Mesendoderm (in vitro differentiated cells): Measurements from ENCODE around the gene TRAPPC6A.
A peak's percentile ranks its signal among the peaks of the same experiment; 100 is the strongest.

Source experiments
- DNase-seq: peaks from one replicate; pipeline ENCODE4 v3.0.0; 2013
- H2AK5ac ChIP-seq: 2 replicates; pipeline ENCODE4 v1.6.1; 2013; ENCODE audit warnings: low read length, inconsistent platforms
- H2BK120ac ChIP-seq: 2 replicates; pipeline ENCODE4 v1.6.1; 2013; ENCODE audit warnings: low read depth, mild to moderate bottlenecking, low read length, moderate library complexity, mixed read lengths
- H2BK15ac ChIP-seq: replicated peaks from 2 replicates; pipeline ENCODE4 v1.6.1; 2013; ENCODE audit warnings: low read depth, mild to moderate bottlenecking, moderate library complexity
- H2BK5ac ChIP-seq: 2 replicates; pipeline ENCODE4 v1.6.1; 2013; ENCODE audit warnings: low read length, inconsistent platforms
- H3K18ac ChIP-seq: 2 replicates; pipeline ENCODE4 v1.6.1; 2013; ENCODE audit warnings: mild to moderate bottlenecking, low read length, mixed read lengths
- H3K23ac ChIP-seq: one replicate; pipeline ENCODE4 v1.6.1; 2013; ENCODE audit warnings: low read length
- H3K27ac ChIP-seq: 2 replicates; pipeline ENCODE4 v1.5.1; 2013; ENCODE audit warnings: low read depth, mild to moderate bottlenecking, inconsistent platforms, low read length, moderate library complexity
- H3K27me3 ChIP-seq: 2 replicates; pipeline ENCODE4 v1.6.1; 2013; ENCODE audit warnings: low read length, control low read depth, mild to moderate bottlenecking, inconsistent platforms; ENCODE audit not compliant: insufficient read depth, poor library complexity
- H3K36me3 ChIP-seq: 2 replicates; pipeline ENCODE4 v1.6.1; 2013; ENCODE audit warnings: low read length, inconsistent platforms; ENCODE audit not compliant: control insufficient read depth, insufficient read depth
- H3K4ac ChIP-seq: one replicate; pipeline ENCODE4 v1.6.1; 2013; ENCODE audit warnings: low read depth, mild to moderate bottlenecking, low read length, moderate library complexity
- H3K4me1 ChIP-seq: 2 replicates; pipeline ENCODE4 v1.6.1; 2013; ENCODE audit warnings: low read depth, low read length, inconsistent platforms; ENCODE audit not compliant: control insufficient read depth
- H3K4me2 ChIP-seq: 2 replicates; pipeline ENCODE4 v1.6.1; 2013; ENCODE audit warnings: low read length
- H3K4me3 ChIP-seq: 2 replicates; pipeline ENCODE4 v1.5.1; 2013; ENCODE audit warnings: mild to moderate bottlenecking, low read length
- H3K56ac ChIP-seq: one replicate; pipeline ENCODE4 v1.6.1; 2013; ENCODE audit warnings: low read length
- H3K79me1 ChIP-seq: 2 replicates; pipeline ENCODE4 v1.6.1; 2013; ENCODE audit warnings: low read length, inconsistent platforms
- H3K79me2 ChIP-seq: 2 replicates; pipeline ENCODE4 v1.6.1; 2013; ENCODE audit warnings: mild to moderate bottlenecking, low read length; ENCODE audit not compliant: control insufficient read depth, insufficient read depth
- H3K9ac ChIP-seq: 2 replicates; pipeline ENCODE4 v1.6.1; 2013; ENCODE audit warnings: low read length, inconsistent platforms
- H4K5ac ChIP-seq: one replicate; pipeline ENCODE4 v1.6.1; 2013; ENCODE audit warnings: low read length
- H4K8ac ChIP-seq: one replicate; pipeline ENCODE4 v1.6.1; 2013; ENCODE audit warnings: low read depth, mild to moderate bottlenecking, control low read depth, low read length, moderate library complexity
- WGBS: extraction: QIAGEN DNeasy Blood & Tissue Kit; methylation state at CpG from one replicate; pipeline ENCODE4 v1.1.7; 2013; ENCODE audit warnings: low lambda C conversion rate, missing lambda C conversion rate; ENCODE audit not compliant: insufficient coverage; ENCODE audit errors: extremely low coverage; 5-methylcytosine and 5-hydroxymethylcytosine counted together

Gene TRAPPC6A

GRCh38 chr19:45171211-45171623 lies 6.8 kb downstream of the TRAPPC6A start:
- H3K36me3 ChIP-seq = no peaks in the 10 kb centered on the region
- no peak overlapping the region for H3K18ac ChIP-seq
- no peak overlapping the region for H3K4ac ChIP-seq
- H4K5ac ChIP-seq = no peak overlapping the region
- no peaks in the 10 kb centered on the region for H3K79me2 ChIP-seq
- H3K79me1 ChIP-seq = no peaks in the 10 kb centered on the region
- DNase-seq = no peak
- no peak overlapping the region for H3K4me2 ChIP-seq
- H3K27me3 ChIP-seq = no peaks in the 10 kb centered on the region
- no peaks in the 10 kb centered on the region for H3K4me1 ChIP-seq
- no peak overlapping the region for H3K27ac ChIP-seq
- no peak overlapping the region for H2BK5ac ChIP-seq
- H3K56ac ChIP-seq = no peak overlapping the region
- WGBS = no CpG with 5 or more reads among the region's 7 CpGs
- H2BK120ac ChIP-seq = no peak overlapping the region
- H3K23ac ChIP-seq = no peak overlapping the region
- H4K8ac ChIP-seq = no peak overlapping the region
- no peak overlapping the region for H3K9ac ChIP-seq
- no peak overlapping the region for H2BK15ac ChIP-seq
- no peak overlapping the region for H2AK5ac ChIP-seq
- H3K4me3 ChIP-seq = no peak overlapping the region

- H2BK120ac ChIP-seq = no peak overlapping the region
- H3K79me2 ChIP-seq = no peaks in the 10 kb centered on the region
- H3K9ac ChIP-seq = no peak overlapping the region
- no peak overlapping the region for H3K23ac ChIP-seq
- no peak overlapping the region for H3K56ac ChIP-seq
- no peaks in the 10 kb centered on the region for H3K36me3 ChIP-seq
- no CpG with 5 or more reads among the region's 21 CpGs for WGBS
- H3K4me2 ChIP-seq = no peak overlapping the region
- H3K4ac ChIP-seq = no peak overlapping the region
- H4K8ac ChIP-seq = no peak overlapping the region
- H2AK5ac ChIP-seq = no peak overlapping the region
- no peaks in the 10 kb centered on the region for H3K27me3 ChIP-seq
- no peaks in the 10 kb centered on the region for H3K79me1 ChIP-seq
- no peak overlapping the region for H2BK5ac ChIP-seq
- H4K5ac ChIP-seq = no peak overlapping the region
- no peaks in the 10 kb centered on the region for H3K4me1 ChIP-seq
- DNase-seq = no peak
- no peak overlapping the region for H2BK15ac ChIP-seq
- H3K18ac ChIP-seq = no peak overlapping the region
- no peak overlapping the region for H3K27ac ChIP-seq
- no peak overlapping the region for H3K4me3 ChIP-seq
These were observed 7.6 kb downstream of the TRAPPC6A start for GRCh38 chr19:45170146-45171106.

GRCh38 chr19:45169602-45170001 lies 8.4 kb downstream of the TRAPPC6A start:
- Histone ChIP-seq H3K27me3 (no peaks in the 10 kb centered on the region), H3K23ac (no peak overlapping the region), H3K36me3 (no peaks in the 10 kb centered on the region), H2BK15ac (no peak overlapping the region), H3K4ac (no peak overlapping the region), H2BK120ac (no peak overlapping the region), H2AK5ac (no peak overlapping the region), H3K4me1 (no peaks in the 10 kb centered on the region), H2BK5ac (no peak overlapping the region), H3K79me1 (no peaks in the 10 kb centered on the region), H3K56ac (no peak overlapping the region), H3K9ac (no peak overlapping the region), H3K4me3 (no peak overlapping the region), H3K79me2 (no peaks in the 10 kb centered on the region), H3K27ac (no peak overlapping the region), H3K4me2 (no peak overlapping the region), H4K5ac (no peak overlapping the region), H3K18ac (no peak overlapping the region), H4K8ac (no peak overlapping the region)
- no peak for DNase-seq
- WGBS = no CpG with 5 or more reads among the region's 10 CpGs

- no peak overlapping the region for H3K4me2 ChIP-seq
- H3K4me1 ChIP-seq = no peaks in the 10 kb centered on the region
- no peak overlapping the region for H3K4ac ChIP-seq
- H3K36me3 ChIP-seq = no peaks in the 10 kb centered on the region
- no peak overlapping the region for H4K5ac ChIP-seq
- no peak overlapping the region for H3K27ac ChIP-seq
- H2BK120ac ChIP-seq = no peak overlapping the region
- H3K18ac ChIP-seq = no peak overlapping the region
- no peak overlapping the region for H2AK5ac ChIP-seq
- no peak overlapping the region for H4K8ac ChIP-seq
- no peak overlapping the region for H3K56ac ChIP-seq
- H2BK15ac ChIP-seq = no peak overlapping the region
- no peak for DNase-seq
- no peak overlapping the region for H3K23ac ChIP-seq
- no peaks in the 10 kb centered on the region for H3K27me3 ChIP-seq
- no peak overlapping the region for H3K4me3 ChIP-seq
- H3K9ac ChIP-seq = no peak overlapping the region
- no CpG with 5 or more reads among the region's 16 CpGs for WGBS
- H2BK5ac ChIP-seq = no peak overlapping the region
- H3K79me2 ChIP-seq = no peaks in the 10 kb centered on the region
- H3K79me1 ChIP-seq = no peaks in the 10 kb centered on the region
These were observed 9.2 kb downstream of the TRAPPC6A start for GRCh38 chr19:45168767-45169351.

GRCh38 chr19:45166723-45167252 lies 11.2 kb downstream of the TRAPPC6A start:
- peak; percentile 48 for DNase-seq
- no CpG with 5 or more reads among the region's 14 CpGs for WGBS

More at GRCh38 chr19:45166723-45167252, 11.2 kb downstream of the TRAPPC6A start:
- Histone ChIP-seq H3K27ac (no peak overlapping the region), H2AK5ac (no peak overlapping the region), H3K79me2 (no peaks in the 10 kb centered on the region), H3K23ac (no peak overlapping the region), H3K56ac (peak overlapping the region; percentile 42), H2BK15ac (no peak overlapping the region), H3K4me1 (no peaks in the 10 kb centered on the region), H2BK5ac (no peak overlapping the region), H3K18ac (no peak overlapping the region), H3K27me3 (no peaks in the 10 kb centered on the region), H4K5ac (no peak overlapping the region), H3K36me3 (no peaks in the 10 kb centered on the region), H3K79me1 (no peaks in the 10 kb centered on the region), H4K8ac (no peak overlapping the region), H3K9ac (no peak overlapping the region), H3K4me2 (no peak overlapping the region), H3K4me3 (no peak overlapping the region), H3K4ac (no peak overlapping the region), H2BK120ac (no peak overlapping the region)
